Epidermal melanocyte (primary cell): Measurements from ENCODE around the gene GPR55.

Source experiments
- DNase-seq: peaks from one replicate; pipeline ENCODE4 v3.0.0; 2011; ENCODE audit warnings: low spot score; ENCODE audit not compliant: insufficient read length

Gene GPR55

GRCh38 chr2:230881840-230882239 is 43.2 kb downstream of the GPR55 start:
- DNase-seq, result no peak

- DNase-seq, result no peak
Measured at GRCh38 chr2:230879891-230880290, 45.2 kb downstream of the GPR55 start.

DNA sequence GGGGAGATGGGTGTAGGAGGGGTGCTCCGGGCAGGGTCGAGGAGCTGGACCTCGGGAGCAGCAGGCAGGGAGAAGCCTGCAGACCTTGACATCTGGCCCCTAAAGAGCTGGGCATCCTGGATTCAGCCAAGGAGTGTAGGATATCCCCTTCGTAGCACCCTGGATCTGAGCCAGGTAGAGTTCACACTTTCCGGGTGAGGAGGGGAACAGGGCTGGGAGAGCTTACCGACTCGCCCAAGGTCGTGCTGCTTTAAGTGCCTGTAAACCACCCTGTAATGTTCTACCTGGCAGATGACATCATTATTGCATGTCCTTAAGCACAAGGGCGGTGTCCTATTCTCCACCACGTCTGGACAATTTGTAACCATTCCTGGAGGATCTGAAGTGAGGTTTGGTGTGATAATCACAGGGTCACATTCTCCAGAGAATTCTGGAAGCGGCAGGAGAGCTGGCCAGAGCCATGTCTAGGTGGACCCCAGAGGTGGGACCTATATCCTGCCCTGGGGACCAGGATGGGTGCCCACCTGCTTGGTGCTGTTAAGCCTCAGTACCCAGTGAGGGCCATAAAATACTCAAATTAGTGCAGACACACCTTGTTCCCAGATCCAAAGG is 45.7 kb downstream of the GPR55 start:
- no peak for DNase-seq

DNA sequence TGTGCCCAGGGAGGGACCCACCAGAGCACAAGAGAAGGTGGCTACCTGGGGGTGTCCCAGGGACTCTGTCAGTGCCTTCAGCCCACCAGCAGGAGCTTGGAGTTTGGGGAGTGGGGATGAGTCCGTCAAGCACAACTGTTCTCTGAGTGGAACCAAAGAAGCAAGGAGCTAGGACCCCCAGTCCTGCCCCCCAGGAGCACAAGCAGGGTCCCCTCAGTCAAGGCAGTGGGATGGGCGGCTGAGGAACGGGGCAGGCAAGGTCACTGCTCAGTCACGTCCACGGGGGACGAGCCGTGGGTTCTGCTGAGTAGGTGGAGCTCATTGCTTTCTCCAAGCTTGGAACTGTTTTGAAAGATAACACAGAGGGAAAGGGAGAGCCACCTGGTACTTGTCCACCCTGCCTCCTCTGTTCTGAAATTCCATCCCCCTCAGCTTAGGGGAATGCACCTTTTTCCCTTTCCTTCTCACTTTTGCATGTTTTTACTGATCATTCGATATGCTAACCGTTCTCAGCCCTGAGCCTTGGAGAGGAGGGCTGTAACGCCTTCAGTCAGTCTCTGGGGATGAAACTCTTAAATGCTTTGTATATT is 46.3 kb downstream of the GPR55 start:
- no peak for DNase-seq

DNA sequence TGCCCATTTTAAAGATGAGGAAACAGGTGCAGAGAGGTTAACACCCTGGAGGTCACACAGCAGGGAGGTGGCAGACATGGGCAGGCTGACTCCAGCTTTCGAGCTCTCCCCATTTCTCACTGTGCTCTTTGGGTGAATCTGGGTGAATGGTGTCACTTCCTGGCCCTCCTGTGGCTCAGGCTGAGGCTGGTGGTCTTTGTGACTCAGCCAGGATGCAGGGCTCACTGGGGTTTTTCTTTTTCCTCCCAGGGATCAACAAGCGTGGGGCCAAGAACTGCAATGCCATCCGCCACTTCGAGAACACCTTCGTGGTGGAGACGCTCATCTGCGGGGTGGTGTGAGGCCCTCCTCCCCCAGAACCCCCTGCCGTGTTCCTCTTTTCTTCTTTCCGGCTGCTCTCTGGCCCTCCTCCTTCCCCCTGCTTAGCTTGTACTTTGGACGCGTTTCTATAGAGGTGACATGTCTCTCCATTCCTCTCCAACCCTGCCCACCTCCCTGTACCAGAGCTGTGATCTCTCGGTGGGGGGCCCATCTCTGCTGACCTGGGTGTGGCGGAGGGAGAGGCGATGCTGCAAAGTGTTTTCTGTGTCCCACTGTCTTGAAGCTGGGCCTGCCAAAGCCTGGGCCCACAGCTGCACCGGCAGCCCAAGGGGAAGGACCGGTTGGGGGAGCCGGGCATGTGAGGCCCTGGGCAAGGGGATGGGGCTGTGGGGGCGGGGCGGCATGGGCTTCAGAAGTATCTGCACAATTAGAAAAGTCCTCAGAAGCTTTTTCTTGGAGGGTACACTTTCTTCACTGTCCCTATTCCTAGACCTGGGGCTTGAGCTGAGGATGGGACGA is 47.1 kb downstream of the GPR55 start:
- no peak for DNase-seq

GRCh38 chr2:230877116-230877758 is 47.8 kb downstream of the GPR55 start:
- DNase-seq, result no peak

DNA sequence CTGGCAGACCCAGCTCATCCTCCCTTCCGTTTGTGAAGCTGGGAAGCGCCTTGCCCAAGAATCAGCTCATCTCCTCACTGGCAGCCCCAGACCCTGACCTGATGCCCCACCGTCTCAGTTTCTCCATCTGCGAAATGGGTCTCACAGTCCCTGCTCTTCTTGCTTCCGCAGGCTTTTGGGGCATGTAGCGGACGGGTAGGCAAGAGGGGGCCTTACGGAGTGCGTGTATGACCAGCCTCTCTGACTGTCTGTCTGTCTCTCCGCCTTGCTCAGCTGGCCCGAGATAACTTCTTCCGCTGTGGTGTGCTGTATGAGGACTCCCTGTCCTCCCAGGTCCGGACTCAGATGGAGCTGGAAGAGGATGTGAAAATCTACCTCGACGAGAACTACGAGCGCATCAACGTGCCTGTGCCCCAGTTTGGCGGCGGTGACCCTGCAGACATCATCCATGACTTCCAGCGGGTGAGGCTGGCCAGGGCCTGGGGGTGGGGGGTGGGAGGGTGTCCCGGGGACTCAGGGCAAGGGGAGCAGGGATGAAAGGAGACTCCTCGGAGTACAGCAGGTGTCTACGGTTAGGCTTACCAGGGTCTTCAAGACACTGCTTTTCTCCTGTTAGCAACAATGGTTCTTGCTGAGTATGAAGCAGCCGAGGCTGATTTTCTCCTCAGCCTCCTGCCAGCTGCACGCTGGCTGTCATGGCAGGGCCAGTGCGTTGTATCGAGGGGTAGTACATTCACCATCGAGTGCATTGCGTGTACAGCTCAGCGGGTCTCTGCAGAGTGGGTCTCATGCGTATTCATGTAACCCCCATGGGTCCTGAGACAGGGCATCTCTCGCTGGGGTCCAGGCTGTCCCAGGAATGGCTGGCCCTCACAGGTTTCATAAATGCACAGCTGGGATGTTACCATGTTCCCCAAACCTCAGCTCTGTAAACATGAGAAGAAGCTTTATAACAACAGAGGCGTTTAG is 49.4 kb downstream of the GPR55 start:
- DNase-seq, result no peak

DNA sequence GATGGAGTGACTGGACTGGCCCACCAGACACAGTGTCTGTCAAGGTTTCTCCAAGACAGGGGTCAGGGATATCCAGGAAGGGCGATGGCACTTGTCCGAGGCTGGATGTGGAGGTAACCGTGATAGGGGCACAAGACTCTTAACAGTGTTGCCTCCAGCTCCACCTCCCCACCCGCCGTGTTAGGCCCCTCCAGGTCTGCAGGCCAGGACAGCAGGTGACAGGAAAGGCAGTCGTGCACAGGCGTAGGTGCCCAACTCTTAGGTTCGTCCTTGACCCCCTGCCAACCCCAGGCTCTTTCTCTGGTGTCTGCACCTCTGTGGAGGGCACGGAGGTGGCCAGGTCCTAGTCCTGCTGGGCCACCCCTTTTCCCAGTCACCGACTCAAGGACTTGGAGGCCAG is 50.2 kb downstream of the GPR55 start:
- no peak for DNase-seq

- no peak for DNase-seq
Measured at GRCh38 chr2:230874456-230874855, 50.6 kb downstream of the GPR55 start.

DNA sequence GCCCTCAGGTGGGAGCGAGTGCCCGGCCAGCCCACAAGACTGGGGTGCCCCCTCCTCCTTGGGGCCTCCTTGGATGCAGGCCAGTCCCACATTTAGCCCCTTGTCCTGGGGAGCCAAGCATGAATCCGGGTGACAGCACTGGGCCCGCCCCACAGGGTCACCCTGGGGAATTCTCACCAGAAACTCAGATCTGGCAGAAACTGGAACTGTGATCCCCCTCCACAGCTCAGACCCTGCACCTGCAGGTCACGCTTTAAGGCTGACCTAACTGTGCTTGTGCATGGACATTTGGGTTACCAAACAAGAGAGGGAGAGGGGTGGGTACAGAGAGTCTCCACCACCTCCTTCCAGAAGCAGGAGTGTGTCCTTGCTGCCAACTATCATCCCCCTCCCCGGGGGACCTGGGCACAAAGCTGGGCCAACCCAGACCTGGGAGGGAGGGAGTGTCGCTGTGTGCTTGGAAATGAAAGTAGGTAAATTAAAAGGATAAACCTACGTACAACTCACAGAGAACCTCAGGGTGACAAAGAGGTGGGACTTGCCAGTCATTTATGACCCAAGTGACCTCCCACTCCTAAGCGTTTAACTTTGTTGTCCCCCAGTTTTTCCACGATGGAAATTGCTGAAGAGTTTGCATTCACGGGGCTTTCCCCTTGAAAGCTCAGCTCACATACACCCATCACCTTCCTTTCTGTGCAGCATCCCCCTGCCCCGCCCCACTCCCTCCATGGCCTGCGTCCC is 51.2 kb downstream of the GPR55 start:
- no peak for DNase-seq

DNA sequence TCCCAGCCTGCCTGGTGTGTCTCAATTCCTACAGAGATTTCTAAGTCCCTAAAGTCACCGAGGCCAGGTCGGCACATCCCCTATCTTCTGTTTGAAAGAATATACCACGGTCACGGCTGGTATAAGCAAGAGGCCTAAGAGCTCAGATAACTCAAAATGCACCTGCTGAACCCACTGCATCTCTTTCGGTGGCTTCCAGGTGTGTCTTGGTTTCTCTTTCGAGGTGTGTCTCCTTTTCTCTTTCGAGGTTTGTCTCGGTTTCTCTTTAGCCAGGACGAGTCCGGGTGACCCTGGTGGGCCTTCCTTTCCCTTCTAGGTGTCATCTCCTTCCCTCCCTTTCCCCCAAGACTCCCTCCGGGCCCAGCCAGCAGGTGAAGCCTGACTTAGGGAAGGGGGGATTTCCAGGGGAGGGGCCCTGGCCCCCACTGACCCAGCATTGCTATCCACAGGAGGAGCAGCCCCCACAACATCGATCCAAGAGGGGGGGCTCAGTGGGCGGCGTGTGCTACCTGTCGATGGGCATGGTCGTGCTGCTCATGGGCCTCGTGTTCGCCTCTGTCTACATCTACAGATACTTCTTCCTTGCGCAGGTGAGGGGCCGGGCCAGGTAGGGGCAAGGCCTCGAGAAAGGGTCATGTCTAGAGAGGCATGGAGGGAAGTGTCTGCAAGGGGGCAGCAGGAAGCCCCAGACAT is 51.9 kb downstream of the GPR55 start:
- no peak for DNase-seq

DNA sequence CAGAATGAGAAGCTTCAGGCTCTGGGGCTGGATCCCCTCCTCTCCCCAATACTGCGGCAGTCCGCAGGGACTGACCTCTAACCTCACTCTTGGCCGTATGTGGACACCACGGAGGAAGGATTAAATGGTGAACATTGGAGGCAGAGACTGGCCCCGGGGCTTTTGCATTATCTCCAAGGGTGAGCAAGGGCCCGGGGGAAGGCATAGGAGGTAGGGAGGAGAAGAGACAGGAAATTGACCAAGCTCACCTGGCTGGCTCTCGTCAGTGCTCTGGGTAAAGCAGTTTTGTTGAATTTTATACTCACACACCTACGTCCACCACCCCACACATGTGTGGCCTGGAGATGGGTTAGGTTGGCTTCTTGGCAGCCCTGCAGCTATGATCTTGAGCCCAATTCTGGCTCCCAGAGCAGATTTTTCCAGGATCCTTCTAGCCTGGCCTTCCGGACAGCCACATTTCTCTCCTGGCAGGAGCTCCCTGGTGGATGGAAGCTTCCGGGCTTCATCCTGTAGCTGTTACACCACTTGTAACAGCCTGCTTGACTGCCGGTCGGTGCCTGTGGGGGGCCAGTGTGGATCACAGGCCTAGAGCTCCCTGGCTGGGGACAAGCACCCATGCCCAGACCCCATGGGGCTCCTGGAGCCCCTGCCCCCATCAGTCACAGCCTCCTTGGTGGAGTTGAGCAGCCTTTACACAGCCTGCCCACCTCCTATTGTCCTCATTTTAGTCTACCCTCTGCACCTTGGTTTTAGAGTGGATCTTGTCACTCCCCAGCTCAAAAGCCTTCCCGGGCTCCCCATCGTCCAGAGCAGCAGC is 52.7 kb downstream of the GPR55 start:
- no peak for DNase-seq

- no peak for DNase-seq
Measured at GRCh38 chr2:230871361-230872150, 53.5 kb downstream of the GPR55 start.

- DNase-seq, result no peak
Measured at GRCh38 chr2:230870544-230871360, 54.3 kb downstream of the GPR55 start.

- no peak for DNase-seq
Measured at GRCh38 chr2:230869914-230870543, 55.0 kb downstream of the GPR55 start.
